ENCODE results near the gene DNAJA2.

DNAJA2 gene

GRCh38 chr16:46975908-46976470, 2.5 kb upstream of the DNAJA2 start:
- H3K4me3 ChIP-seq (ENCODE audit: low read depth, low read length): no peak overlapping the region
- H3K27ac ChIP-seq (ENCODE audit: extremely low read depth, low read depth, low read length): no peak overlapping the region
- ChIA-PET CTCF (interaction anchor here (0.9 kb wide), 1 partner anchor 42 kb away, joined by 4 read pairs; no protein-coding TSS in a partner anchor), POLR2A (no interaction called here)
- peaks cover 4% of the 10 kb centered on the region; the same call in 1 of the 2 replicates for H3K4me1 ChIP-seq (ENCODE audit: control insufficient read depth, insufficient read depth, low read length)
- no peaks in the 10 kb centered on the region for H3K9me3 ChIP-seq (ENCODE audit: control insufficient read depth, insufficient read depth, low read depth, low read length)
- peaks cover 4 to 6% of the 10 kb centered on the region in 2 experiments; a peak in 2 of 3 replicates for H3K36me3 ChIP-seq (ENCODE audit: control insufficient read depth in 2 of 2, insufficient read depth in 1 of 2, low read length in 2 of 2)
- peak; percentile 48; the same call in 1 of the 2 replicates for TF ChIP-seq ATF2 (tag by site-specific recombination; IDR thresholded peaks at IDR 0.05; ENCODE audit: low read depth)
- TF ChIP-seq PRDM4 (tag by site-specific recombination; IDR thresholded peaks at IDR 0.05): no peak

GRCh38 chr16:46975165-46975564, 1.7 kb upstream of the DNAJA2 start:
- no peak overlapping the region for H3K4me3 ChIP-seq (ENCODE audit: low read depth, low read length)
- CTCF ChIA-PET: no interaction called here
- POLR2A ChIA-PET: no interaction called here
- no peaks in the 10 kb centered on the region for H3K9me3 ChIP-seq (ENCODE audit: control insufficient read depth, insufficient read depth, low read depth, low read length)
- H3K27ac ChIP-seq (ENCODE audit: extremely low read depth, low read depth, low read length): no peak overlapping the region
- H3K4me1 ChIP-seq (ENCODE audit: control insufficient read depth, insufficient read depth, low read length): peaks cover 4% of the 10 kb centered on the region; the same call in 1 of the 2 replicates
- TF ChIP-seq EGR2 (tag by site-specific recombination; IDR thresholded peaks at IDR 0.05; ENCODE audit: low read depth) (0 out of 2 replicates have a peak, but pooled peaks have one; percentile 5), YY1 (tag by site-specific recombination; IDR thresholded peaks at IDR 0.05) (no peak), ATF2 (tag by site-specific recombination; IDR thresholded peaks at IDR 0.05; ENCODE audit: low read depth) (0 out of 2 replicates have a peak, but pooled peaks have one; percentile 49), ZNF239 (tag by site-specific recombination; IDR thresholded peaks at IDR 0.05) (no peak)
- peaks cover 10 to 14% of the 10 kb centered on the region in 2 experiments; a peak in 2 of 3 replicates for H3K36me3 ChIP-seq (ENCODE audit: control insufficient read depth in 2 of 2, insufficient read depth in 1 of 2, low read length in 2 of 2)

- ChIA-PET POLR2A (interaction anchor here (1.6 kb wide), 1 partner anchor 9 kb away, joined by 4 read pairs; no protein-coding TSS in a partner anchor), CTCF (interaction anchor here (0.5 to 1.1 kb wide), 4 partner anchors 37 to 368 kb away, joined by 3 read pairs; no protein-coding TSS in a partner anchor)
These were observed 878 bp upstream of the DNAJA2 start for GRCh38 chr16:46974352-46974751.

More at GRCh38 chr16:46974352-46974751, 878 bp upstream of the DNAJA2 start:
- Histone ChIP-seq H3K4me1 (ENCODE audit: control insufficient read depth, insufficient read depth, low read length) (peaks cover 4% of the 10 kb centered on the region; the same call in 1 of the 2 replicates), H3K4me3 (ENCODE audit: low read depth, low read length) (no peak overlapping the region), H3K9me3 (ENCODE audit: control insufficient read depth, insufficient read depth, low read depth, low read length) (no peaks in the 10 kb centered on the region), H3K36me3 (ENCODE audit: control insufficient read depth in 2 of 2, insufficient read depth in 1 of 2, low read length in 2 of 2) (peaks cover 16 to 20% of the 10 kb centered on the region in 2 experiments), H3K27ac (ENCODE audit: extremely low read depth, low read depth, low read length) (peak overlapping the region; percentile 89)
- TF ChIP-seq SCRT2 (tag by site-specific recombination; IDR thresholded peaks at IDR 0.05): peak; percentile 90
- TF ChIP-seq CTCF (tag by site-specific recombination; IDR thresholded peaks at IDR 0.05): 0 out of 2 replicates have a peak, but pooled peaks have one; percentile 9
- TF ChIP-seq KLF9 (tag by site-specific recombination; IDR thresholded peaks at IDR 0.05; ENCODE audit: low read depth): no peak
- TF ChIP-seq ZNF366 (tag by site-specific recombination; conservative IDR thresholded peaks at IDR 0.05): no peak
- peak; percentile 60; the same call in 1 of the 2 replicates for TF ChIP-seq SCRT1 (tag by site-specific recombination; IDR thresholded peaks at IDR 0.05; ENCODE audit: borderline replicate concordance)
- TF ChIP-seq ZNF768 (tag by site-specific recombination; IDR thresholded peaks at IDR 0.05): 0 out of 2 replicates have a peak, but pooled peaks have one; percentile 19

All from HEK293 (cell line).